Keratinocyte (primary cell): Measurements from ENCODE around the gene ADAMTSL5. TPM values are rescaled to one million over a fixed set of nuclear protein-coding genes. Genes with fewer than 3 reads are reported as not detected.

Experiments
- DNase-seq: peaks from one replicate; pipeline ENCODE4 v3.0.0-alpha.2; 2011; ENCODE audit warnings: low read depth, missing footprints, low spot score
- FAIRE-seq: peaks from 2 replicates; lab custom pipeline; 2011; peaks lifted over from hg19 to GRCh38; lab: Jason Lieb, UNC
- H2AFZ ChIP-seq: 2 replicates; pipeline ENCODE4 v1.6.0; 2012; ENCODE audit warnings: low read length, control low read depth, inconsistent platforms; ENCODE audit not compliant: control insufficient read depth
- H3K27ac ChIP-seq: 2 replicates; pipeline ENCODE4 v1.5.1; 2011; ENCODE audit warnings: low read length; ENCODE audit not compliant: control insufficient read depth, insufficient read depth
- H3K27me3 ChIP-seq: 3 replicates; pipeline ENCODE4 v1.6.0; 2011; ENCODE audit warnings: low read length; ENCODE audit not compliant: control insufficient read depth, insufficient read depth; ENCODE audit errors: extremely low read depth
- H3K36me3 ChIP-seq, 2 experiments: 2 replicates in 1 of 2; 3 replicates in 1 of 2; pipeline ENCODE4 v1.5.1; 2011; ENCODE audit warnings: low read length in 2 of 2, mild to moderate bottlenecking in 1 of 2; ENCODE audit not compliant: control insufficient read depth in 2 of 2, insufficient read depth in 2 of 2; ENCODE audit errors: extremely low read depth in 1 of 2
- H3K4me1 ChIP-seq: 3 replicates; pipeline ENCODE4 v1.5.1; 2011; ENCODE audit warnings: low read length; ENCODE audit not compliant: control insufficient read depth, insufficient read depth; ENCODE audit errors: extremely low read depth
- H3K4me2 ChIP-seq: 3 replicates; pipeline ENCODE4 v1.6.0; 2011; ENCODE audit warnings: low read depth, low read length; ENCODE audit not compliant: control insufficient read depth, insufficient read depth; ENCODE audit errors: extremely low read depth
- H3K4me3 ChIP-seq, 3 experiments: fragments of 200-600 bp in 1 of 3; sonication (generic) in 1 of 3; 2 replicates in 2 of 3; 3 replicates in 1 of 3; pipeline ENCODE4 v1.5.1; 2011 to 2016; ENCODE audit warnings: low read length in 3 of 3, mild to moderate bottlenecking in 3 of 3, control low read depth in 2 of 3, inconsistent platforms in 1 of 3, low read depth in 1 of 3, mixed read lengths in 1 of 3, mixed run types in 1 of 3, moderate library complexity in 1 of 3; ENCODE audit not compliant: control insufficient read depth in 2 of 3, insufficient read depth in 2 of 3; ENCODE audit errors: extremely low read depth in 1 of 3
- H3K79me2 ChIP-seq: 2 replicates; pipeline ENCODE4 v1.6.0; 2012; ENCODE audit warnings: low read length; ENCODE audit not compliant: control insufficient read depth, insufficient read depth
- H3K9ac ChIP-seq: 3 replicates; pipeline ENCODE4 v1.6.0; 2011; ENCODE audit warnings: low read length; ENCODE audit not compliant: control insufficient read depth, insufficient read depth; ENCODE audit errors: extremely low read depth
- H3K9me1 ChIP-seq: 3 replicates; pipeline ENCODE4 v1.6.0; 2011; ENCODE audit warnings: low read length; ENCODE audit not compliant: control insufficient read depth, insufficient read depth; ENCODE audit errors: extremely low read depth
- H3K9me3 ChIP-seq: 2 replicates; pipeline ENCODE4 v1.5.1; 2012; ENCODE audit warnings: low read depth, low read length; ENCODE audit not compliant: control insufficient read depth
- H4K20me1 ChIP-seq: 3 replicates; pipeline ENCODE4 v1.6.0; 2011; ENCODE audit warnings: low read length; ENCODE audit not compliant: control insufficient read depth, insufficient read depth; ENCODE audit errors: extremely low read depth
- EZH2 ChIP-seq: IDR thresholded peaks from one replicate; pipeline ENCODE4 v1.6.1; 2012; ENCODE audit warnings: inconsistent platforms, mild to moderate bottlenecking, low read length, moderate library complexity
- dilution Hi-C: fragments of 300-500 bp; cut with MboI; formaldehyde crosslinking; loops from one replicate; pipeline ENCODE4 v1.7.0; 2020; ENCODE audit warnings: low sequenced_read_pairs; ENCODE audit not compliant: extremely low pct_ligation_motif_present
- polyA plus RNA-seq, 5 experiments: library from polyadenylated mRNA; depleted of rRNA in 3 of 5; stranded (reverse) in 3 of 5; stranded (forward) in 1 of 5; unstranded in 1 of 5; fragments of >200 nt; gene quantifications; 1 replicate in 1 of 5; 2 replicates in 3 of 5; 3 replicates in 1 of 5; pipeline versions ENCODE4 v1.2.1 to v1.2.3, GENCODE V29; 2011 to 2012; ENCODE audit warnings: missing spikeins in 2 of 5, low read depth in 1 of 5, low replicate concordance in 1 of 5
- TF ChIP-seq, protein P1 (sequence below), 3 experiments: IDR thresholded peaks in 1 of 3; conservative IDR thresholded peaks in 1 of 3; optimal IDR thresholded peaks in 1 of 3; 2 replicates in 2 of 3; 3 replicates in 1 of 3; pipeline versions ENCODE3 to v1.5.1; 2011; ENCODE audit warnings: low read length in 3 of 3, mild to moderate bottlenecking in 3 of 3, moderate library complexity in 2 of 3, control low read depth in 1 of 3, inconsistent platforms in 1 of 3; ENCODE audit not compliant: insufficient read depth in 2 of 3; ENCODE audit errors: extremely low read depth in 1 of 3

Gene ADAMTSL5
- polyA plus RNA-seq, 1 donor (not counting 4 experiments of a cell fraction or from before 2014, with no cell fraction given): 4.2 TPM

- TF ChIP-seq, protein P1, sequence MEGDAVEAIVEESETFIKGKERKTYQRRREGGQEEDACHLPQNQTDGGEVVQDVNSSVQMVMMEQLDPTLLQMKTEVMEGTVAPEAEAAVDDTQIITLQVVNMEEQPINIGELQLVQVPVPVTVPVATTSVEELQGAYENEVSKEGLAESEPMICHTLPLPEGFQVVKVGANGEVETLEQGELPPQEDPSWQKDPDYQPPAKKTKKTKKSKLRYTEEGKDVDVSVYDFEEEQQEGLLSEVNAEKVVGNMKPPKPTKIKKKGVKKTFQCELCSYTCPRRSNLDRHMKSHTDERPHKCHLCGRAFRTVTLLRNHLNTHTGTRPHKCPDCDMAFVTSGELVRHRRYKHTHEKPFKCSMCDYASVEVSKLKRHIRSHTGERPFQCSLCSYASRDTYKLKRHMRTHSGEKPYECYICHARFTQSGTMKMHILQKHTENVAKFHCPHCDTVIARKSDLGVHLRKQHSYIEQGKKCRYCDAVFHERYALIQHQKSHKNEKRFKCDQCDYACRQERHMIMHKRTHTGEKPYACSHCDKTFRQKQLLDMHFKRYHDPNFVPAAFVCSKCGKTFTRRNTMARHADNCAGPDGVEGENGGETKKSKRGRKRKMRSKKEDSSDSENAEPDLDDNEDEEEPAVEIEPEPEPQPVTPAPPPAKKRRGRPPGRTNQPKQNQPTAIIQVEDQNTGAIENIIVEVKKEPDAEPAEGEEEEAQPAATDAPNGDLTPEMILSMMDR (optimal IDR thresholded peaks at IDR 0.05 in 1 of 3, IDR thresholded peaks at IDR 0.05 in 1 of 3, conservative IDR thresholded peaks at IDR 0.05 in 1 of 3; ENCODE audit: extremely low read depth in 1 of 3, insufficient read depth in 2 of 3, low read length in 3 of 3): no peak
- TF ChIP-seq EZH2: peak; percentile 80
- Histone ChIP-seq H3K4me3 (peak overlapping the region in 2 of 3 experiments; percentile 51 to 60), H3K79me2 (peaks cover 5% of the 10 kb centered on the region), H3K4me2 (peak overlapping the region; percentile 70), H3K9me3 (no peaks in the 10 kb centered on the region), H3K9me1 (peaks cover 4% of the 10 kb centered on the region), H3K27me3 (peaks cover 47% of the 10 kb centered on the region), H2AFZ (no peak overlapping the region), H3K36me3 (peaks cover 5 to 6% of the 10 kb centered on the region in 2 experiments), H3K27ac (no peak overlapping the region), H3K4me1 (peaks cover 9% of the 10 kb centered on the region), H4K20me1 (peaks cover 11% of the 10 kb centered on the region), H3K9ac (no peak overlapping the region)
- dilution Hi-C loops: no loop called here
- no peak for FAIRE-seq
- no peak for DNase-seq
Observed at GRCh38 chr19:1471010-1471514, 41.8 kb downstream of the ADAMTSL5 start.

DNA sequence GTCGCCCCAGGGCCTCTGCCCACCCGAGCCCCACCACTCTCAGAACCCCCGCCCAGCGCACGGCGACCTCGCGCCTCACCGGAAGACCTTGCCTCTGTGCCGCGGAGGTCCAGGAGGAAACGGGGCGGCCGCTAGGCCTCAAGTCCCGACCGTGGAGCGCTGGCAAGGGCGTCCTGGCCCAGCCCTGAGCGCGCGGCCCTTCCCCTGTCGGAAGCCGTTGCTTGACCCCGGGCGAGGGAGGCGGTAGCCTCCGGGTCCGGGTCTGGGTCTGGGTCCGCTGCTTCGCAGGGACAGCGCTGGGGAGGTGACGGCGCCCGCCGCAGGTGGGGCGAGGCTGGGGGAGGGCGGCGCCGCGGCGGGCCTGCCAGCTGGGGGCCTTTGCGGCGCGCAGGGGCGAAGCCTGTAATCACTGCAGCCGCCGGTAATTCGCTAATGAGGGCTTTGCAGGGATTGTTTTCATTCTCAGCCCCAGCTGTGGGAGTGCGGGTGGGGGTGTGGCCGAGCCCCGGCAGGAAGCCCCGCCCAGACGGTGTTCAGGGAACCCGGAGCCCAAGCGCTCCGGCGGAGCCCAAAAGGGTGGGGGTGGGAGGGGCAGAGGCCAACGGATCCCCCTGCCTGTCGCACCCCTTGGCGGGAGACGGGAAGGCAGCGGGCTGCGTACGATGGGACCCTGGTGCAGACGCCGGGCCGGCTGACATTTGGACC is 42.4 kb downstream of the ADAMTSL5 start:
- peaks cover 4% of the 10 kb centered on the region for H3K9me1 ChIP-seq
- H3K9me3 ChIP-seq: no peaks in the 10 kb centered on the region
- peaks cover 53% of the 10 kb centered on the region for H3K27me3 ChIP-seq
- dilution Hi-C loops: no loop called here
- FAIRE-seq: no peak
- no peak overlapping the region for H2AFZ ChIP-seq
- peaks cover 2 to 5% of the 10 kb centered on the region in 2 experiments for H3K36me3 ChIP-seq
- peak overlapping the region; percentile 70 for H3K4me2 ChIP-seq
- H3K79me2 ChIP-seq: no peaks in the 10 kb centered on the region
- peak overlapping the region; percentile 48 to 60 (median 51) for H3K4me3 ChIP-seq
- H4K20me1 ChIP-seq: peaks cover 12% of the 10 kb centered on the region
- TF ChIP-seq, protein P1 (optimal IDR thresholded peaks at IDR 0.05 in 1 of 3, IDR thresholded peaks at IDR 0.05 in 1 of 3, conservative IDR thresholded peaks at IDR 0.05 in 1 of 3; ENCODE audit: extremely low read depth in 1 of 3, insufficient read depth in 2 of 3, low read length in 3 of 3): no peak
- TF ChIP-seq EZH2: peak; percentile 12
- no peak overlapping the region for H3K9ac ChIP-seq
- H3K4me1 ChIP-seq: peaks cover 16% of the 10 kb centered on the region
- no peak for DNase-seq
- no peak overlapping the region for H3K27ac ChIP-seq
